Activated CD4-positive, CD25-positive, alpha-beta regulatory T cell treated with anti-CD3 and anti-CD28 coated beads, Interleukin-2, amount 50 U/mL, for 24 hours (primary cell): ENCODE results near the gene ANKRD18A.
"Not testable (repeated sequence)": the region's sequence is repeated elsewhere in the genome, so short reads cannot be mapped to it uniquely, and the experiment has no call there.

Experiments used
- ATAC-seq, 2 donors: fragments of 150-1000 bp; cut with Tn5 transposase; one replicate each; pipeline ENCODE4 v1.10.0; 2021; ENCODE audit warnings: mild to moderate bottlenecking in 1 of 2, moderate library complexity in 1 of 2

Gene ANKRD18A

GRCh38 chr9:38622951-38623350, 2.6 kb upstream of the ANKRD18A start:
- ATAC-seq, result no peak

GRCh38 chr9:38622288-38622674, 1.9 kb upstream of the ANKRD18A start:
- no peak for ATAC-seq

DNA sequence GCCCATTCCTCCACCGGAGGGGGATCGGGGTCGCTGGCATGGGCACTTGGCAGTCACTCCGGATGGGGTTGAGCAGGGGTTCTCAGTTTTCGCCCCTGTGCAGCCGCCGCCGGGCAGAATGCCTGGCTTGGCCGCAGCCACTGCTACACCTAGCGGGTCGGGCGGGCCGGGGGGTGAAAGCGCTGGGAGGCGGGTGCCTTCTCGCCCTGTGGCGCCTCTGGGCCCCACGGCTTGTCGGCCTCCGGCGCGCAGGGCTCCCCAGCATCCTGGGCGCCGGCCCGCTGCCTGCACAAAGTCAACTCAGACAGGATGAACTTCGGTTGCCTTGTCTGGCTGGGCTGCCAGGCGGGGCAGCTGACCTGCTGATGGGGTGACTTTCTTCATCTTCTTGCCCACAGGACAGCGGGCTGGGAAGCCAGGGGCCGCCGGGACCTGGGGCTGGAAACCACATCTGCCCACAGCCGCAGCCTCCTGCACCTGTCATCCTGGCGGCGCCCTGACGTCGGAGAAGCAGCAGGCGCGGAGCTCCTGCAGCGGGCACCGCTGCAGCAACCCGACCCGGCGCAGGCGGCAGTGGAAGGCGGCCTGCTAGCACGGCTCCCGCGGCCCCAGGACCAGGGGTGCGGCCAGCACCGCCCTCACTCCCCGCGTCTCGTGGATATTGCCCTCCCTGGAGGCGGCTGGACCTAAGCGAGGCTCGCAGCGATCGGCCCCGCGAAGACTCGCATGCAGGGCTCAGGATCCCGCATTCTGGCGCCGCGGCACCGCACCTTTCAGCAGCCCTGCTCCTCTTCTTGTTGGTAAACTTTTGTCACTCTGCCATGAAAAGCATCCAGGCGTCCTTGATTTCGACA, 1.3 kb upstream of the ANKRD18A start:
- peak; percentile 28 to 39 for ATAC-seq

DNA sequence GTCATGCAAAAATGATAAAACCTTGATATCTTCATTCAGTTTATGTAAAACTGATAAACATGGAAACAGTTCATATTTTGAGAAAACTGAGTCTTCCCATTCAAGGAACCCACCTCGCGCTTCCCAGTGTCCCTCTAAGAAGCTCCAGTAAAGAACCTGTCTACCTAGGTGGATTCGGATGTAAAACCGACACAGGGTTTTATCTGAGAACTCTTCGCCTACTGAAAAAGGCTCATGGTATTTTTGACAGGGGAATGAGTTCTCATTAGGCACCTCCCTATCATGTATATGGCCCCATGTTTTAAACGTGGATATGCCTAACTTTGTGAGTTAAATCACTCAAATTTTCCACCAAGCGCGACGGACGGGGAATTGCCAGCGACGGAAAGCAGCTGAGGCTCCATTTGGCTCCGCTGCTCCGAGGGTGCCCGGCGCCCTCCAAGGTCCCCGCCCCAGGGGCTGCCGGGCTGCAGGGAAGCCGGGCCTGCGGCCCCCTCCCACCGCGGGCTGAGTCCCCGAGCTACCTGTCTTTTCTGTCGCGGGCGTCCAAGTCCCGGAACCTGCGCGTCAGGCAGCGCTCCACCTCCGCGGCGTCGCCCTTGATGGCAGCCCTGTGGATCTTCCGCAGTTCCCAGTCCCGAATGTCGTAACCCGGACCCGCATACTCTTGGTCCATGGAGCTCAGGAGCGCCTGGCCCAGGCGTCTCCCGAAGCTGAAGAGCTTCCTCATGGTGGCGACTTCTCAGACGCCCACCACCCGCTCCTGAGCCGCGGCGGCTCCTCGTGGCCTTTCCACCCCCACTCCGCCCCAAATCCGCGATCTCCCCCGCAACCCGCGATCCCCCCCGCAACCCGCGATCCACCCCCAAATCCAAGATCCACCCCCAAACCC, 594 bp downstream of the ANKRD18A start:
- ATAC-seq, result no peak

DNA sequence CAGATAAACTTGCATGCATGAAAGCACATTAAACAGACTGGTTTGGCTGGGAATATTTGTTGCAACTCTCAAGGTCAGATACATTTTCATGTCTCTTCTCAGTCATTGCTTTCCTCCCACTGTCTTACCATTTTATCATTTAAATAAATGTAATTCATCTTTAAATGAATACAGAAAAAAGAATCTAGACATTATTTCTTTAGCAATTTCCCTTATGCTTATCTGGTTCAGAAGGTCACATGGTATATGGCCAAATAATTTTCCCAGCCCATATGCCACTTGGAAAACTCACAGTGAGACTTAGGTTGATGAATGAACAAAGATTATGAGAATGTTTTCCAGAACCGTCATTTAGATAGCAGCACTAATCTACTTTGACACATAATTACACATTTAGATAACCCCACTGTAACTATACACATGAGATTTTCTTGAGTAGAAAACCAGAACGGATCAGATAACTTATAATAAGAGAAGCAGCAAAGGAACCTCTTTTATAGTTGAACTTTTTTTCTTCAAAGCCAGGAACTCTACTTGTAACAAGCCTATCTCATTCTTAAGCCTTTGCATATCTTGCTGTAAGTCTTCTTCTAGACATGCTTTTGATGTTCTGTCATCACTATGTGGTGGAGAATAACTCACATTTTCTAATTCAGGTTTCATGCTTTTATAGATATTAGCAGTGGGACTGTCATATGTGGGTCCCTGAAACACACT, 22.2 kb downstream of the ANKRD18A start:
- not testable (repeated sequence) for ATAC-seq

DNA sequence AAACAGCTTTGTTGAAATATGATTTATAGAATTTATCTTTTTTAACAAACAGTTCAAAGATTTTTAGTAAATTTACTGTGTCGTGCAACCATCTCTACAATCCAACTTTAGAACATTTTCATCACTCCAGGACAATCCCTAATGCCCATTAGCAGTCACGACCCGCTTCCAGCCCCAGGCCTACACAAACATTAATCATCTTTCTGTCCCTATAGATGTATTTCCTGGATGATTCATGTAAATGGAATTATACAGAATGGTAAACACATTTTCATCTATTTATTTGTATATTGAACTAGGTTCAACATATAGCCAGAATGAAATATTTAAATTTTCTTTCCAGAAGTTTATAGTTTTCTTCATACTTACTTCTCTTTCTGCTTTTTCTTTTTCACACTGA, 25.3 kb downstream of the ANKRD18A start:
- not testable (repeated sequence) for ATAC-seq

- ATAC-seq, result not testable (repeated sequence)
These were observed 28.9 kb downstream of the ANKRD18A start for GRCh38 chr9:38591346-38592063.

DNA sequence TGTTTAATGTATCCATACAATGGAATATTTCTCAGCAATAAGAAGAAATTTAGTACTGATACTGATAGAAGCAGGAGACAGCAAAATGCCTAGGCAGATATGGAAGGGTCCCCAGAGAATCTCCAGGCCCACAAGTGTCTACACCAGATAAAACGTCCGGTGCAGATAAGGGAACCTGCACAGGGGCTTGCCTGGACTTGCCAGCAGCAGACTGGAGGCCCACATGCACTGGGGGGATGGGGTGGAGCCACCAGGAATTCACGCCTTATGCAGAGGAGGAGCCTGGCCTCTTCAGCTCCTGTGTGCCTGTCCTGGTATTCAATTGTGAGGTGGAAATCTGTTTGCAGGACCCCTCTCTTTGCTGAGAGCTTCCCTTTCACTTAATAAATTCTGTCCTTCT, 36.6 kb downstream of the ANKRD18A start:
- ATAC-seq, result not testable (repeated sequence)

DNA sequence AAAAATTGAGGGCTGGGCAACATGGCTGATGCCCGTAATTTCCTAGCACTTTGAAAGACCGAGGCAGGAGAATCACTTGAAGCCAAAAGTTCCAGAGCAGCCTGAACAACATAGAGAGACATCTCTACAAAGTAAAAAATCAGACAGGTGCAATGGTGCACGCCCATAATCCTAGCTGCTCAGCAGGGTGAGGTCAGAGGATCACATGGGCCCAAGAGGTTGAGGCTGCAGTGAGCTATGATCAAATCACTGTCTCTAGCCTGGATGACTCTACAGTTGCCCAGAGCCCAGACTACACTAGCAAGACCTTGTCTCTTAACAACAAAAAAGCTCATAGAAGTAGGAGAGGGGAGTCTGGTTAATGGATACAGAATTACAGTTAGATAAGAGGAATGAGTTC, 40.3 kb downstream of the ANKRD18A start:
- ATAC-seq, result not testable (repeated sequence)

DNA sequence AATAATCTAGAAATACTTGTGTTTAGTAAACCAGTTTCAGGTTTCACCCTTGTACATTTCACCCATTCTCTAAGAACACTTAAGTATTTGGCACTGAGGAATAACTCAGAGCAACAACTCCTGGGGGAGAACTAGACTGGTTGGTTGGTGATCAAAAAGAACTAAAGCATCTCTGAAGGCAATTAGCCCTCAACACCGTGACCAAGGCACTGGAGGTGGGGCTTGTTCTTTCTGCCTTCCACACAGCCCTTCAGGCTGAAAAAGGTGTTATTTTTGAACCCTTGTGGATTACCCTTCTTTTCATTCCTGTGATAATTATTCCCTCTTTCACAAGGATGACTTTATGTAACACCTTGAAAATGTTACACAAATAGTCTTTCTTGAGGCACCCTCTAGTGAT, 44.2 kb downstream of the ANKRD18A start:
- not testable (repeated sequence) for ATAC-seq

DNA sequence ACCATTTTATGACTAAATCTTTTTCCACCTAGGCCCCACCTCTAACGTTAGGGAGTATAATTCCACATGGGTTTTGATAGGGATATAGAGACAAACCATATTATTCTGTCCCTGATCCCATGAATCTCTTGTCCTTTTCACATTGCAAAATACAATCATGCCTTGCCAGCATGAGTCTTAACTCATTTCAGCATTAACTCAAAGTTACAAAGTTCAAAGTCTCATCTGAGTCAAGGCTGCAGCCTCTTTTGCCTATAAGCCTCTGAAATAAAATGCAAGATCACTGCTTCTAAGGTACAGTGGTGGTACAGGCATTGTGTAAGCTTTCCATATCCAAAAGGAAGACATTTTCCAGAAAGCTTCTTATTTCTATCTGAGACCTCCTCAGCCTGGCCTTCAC, 54.3 kb downstream of the ANKRD18A start:
- ATAC-seq, result not testable (repeated sequence)

DNA sequence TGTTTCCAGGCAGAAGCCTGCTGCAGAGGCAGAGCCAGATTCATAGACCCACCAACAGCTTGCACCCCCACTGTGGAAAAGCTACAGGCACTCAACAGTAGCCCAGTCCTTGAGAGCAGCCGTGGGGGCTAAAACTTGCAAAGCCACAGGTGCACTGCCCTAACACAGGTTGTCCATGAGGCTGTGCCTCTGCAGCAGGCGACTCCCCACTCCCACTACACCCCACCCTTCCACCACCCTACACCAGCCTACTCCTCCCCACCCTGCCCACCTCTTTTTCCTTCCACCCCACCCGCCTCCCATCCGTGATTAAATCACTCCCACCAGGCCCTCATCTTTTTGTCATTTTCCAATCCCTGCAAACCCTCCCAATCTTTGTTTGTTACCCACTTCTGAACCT, 55.2 kb downstream of the ANKRD18A start:
- ATAC-seq, result not testable (repeated sequence)

GRCh38 chr9:38563911-38564310, 56.5 kb downstream of the ANKRD18A start:
- ATAC-seq, result not testable (repeated sequence)

DNA sequence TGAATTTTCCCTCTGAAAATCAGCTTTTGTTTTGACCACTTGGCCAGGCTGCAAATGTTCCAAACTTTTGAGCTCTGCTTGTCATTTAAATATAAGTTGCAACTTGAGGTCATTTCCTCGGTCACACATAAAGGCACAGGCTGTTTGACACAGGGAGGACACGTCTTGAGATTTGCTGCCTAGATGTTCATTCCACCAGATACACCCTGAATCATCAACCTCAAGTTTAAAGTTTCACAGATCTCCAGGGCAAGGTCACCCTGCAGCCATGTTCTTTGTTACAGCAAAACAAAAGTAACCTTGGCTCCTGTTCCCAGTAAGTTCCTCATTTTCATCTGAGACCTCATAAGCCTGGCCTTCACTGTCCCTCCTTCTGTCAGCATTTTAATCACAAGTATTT, 59.3 kb downstream of the ANKRD18A start:
- ATAC-seq, result not testable (repeated sequence)

DNA sequence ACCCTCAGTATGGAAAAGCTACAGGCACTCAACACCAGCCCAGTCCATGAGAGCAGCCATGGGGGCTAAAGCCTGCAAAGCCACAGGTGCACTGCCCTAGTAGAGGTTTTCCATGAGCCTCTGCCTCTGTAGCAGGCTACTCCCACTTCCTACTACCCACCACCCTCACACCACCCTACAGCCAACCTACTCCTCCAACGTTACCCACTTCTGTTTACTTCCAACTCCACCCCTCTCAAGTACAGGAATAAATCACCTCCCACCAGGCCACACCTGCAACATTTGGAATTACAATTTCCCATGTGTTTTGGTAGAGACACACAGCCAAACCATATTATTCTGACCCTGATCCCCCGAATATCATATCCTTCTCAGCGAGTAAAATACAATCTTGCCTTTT, 61.2 kb downstream of the ANKRD18A start:
- not testable (repeated sequence) for ATAC-seq

DNA sequence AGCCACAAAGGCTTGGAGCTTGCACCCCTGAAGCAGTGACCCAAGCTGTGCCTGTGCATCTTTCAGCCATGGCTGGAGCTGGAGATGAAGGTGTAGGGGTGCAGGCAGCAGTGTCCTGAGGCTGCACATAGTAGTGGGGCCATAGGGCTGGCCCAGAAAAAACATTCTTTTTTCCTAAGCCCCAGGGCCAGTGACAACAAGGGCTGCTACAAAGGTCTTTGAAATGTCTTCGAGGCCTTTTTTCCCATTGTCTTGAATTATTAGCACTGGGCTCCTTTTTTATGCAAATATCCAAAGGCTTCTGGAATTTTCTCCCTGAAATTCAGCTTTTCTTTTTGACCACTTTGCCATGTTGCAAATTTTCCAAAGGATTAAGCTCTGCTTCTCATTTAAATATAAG, 62.6 kb downstream of the ANKRD18A start:
- ATAC-seq, result not testable (repeated sequence)

DNA sequence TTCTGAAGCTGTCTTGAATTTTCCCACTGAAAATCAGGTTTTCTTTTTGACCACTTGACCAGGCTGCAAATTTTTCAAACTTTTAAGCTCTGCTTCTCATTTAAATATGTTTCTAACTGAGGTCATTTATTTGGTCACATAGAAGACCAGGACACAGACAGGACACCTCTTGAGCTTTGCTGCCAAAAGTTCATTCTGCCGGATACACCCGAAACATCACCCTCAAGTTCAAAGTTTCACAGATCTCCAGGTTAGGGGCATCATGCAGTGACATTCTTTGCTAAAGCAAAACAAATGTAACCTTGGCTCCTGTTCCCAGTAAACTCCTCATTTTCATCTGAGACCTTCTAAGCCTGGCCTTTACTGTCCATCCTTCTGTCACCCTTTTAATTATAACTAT, 65.4 kb downstream of the ANKRD18A start:
- not testable (repeated sequence) for ATAC-seq

GRCh38 chr9:38553019-38553418, 67.4 kb downstream of the ANKRD18A start:
- ATAC-seq, result not testable (repeated sequence)

- ATAC-seq, result not testable (repeated sequence)
These were observed 73.8 kb downstream of the ANKRD18A start for GRCh38 chr9:38546497-38547163.

DNA sequence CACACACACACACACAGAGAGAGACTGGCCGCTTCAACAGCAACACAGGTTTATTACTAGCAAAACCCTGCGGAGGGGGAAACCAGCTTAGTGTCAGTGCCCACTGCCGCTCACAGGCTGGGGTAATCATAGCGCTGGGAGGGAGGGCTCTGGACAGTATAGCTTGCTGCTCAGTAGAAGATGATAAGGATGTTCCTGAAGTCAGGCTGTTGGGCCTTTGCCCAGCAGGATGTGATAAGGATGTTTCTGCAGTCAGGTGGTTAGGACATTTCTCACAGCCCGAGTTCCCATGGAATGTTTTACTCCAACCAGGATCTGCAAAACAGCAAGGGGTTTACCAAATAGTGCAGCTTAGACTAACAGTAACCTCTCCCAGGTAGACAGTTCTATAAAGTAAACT, 79.9 kb downstream of the ANKRD18A start:
- not testable (repeated sequence) for ATAC-seq

DNA sequence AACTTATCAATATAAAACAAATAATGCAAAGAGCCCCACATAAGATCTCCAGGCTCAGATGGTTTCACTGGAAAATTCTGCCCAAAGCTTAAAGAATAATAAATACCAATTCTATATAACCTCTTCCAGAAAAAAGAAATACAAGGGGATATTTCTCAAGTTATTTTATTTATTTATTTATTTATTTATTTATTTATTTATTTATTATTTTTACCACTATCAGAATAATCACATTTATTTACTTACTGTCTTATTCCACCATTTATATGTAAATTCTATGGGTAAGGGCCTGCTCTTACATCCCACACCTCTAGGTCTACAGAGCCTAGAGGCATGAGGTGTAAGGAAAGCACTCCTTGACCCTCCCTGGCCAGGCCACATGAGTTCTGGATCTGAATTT, 91.1 kb downstream of the ANKRD18A start:
- ATAC-seq, result no peak

GRCh38 chr9:38527503-38527902, 92.9 kb downstream of the ANKRD18A start:
- no peak for ATAC-seq
